GM21515 (cell line): ENCODE measurements around the gene VASN.
"Not testable (repeated sequence)": the region's sequence is repeated elsewhere in the genome, so short reads cannot be mapped to it uniquely, and the experiment has no call there.

Source experiments
- ATAC-seq: cut with Tn5 transposase; IDR thresholded peaks from one replicate; pipeline ENCODE4 v1.9.1; 2021; ENCODE audit not compliant: unreplicated experiment

VASN gene

GRCh38 chr16:4336701-4337539 lies 34.7 kb upstream of the VASN start:
- ATAC-seq: no peak

- no peak for ATAC-seq
These were observed 34.0 kb upstream of the VASN start for GRCh38 chr16:4337540-4338088.

- ATAC-seq: no peak
These were observed 33.5 kb upstream of the VASN start for GRCh38 chr16:4338125-4338582.

GRCh38 chr16:4338712-4339299 lies 32.8 kb upstream of the VASN start:
- ATAC-seq: no peak

GRCh38 chr16:4339455-4339854 lies 32.2 kb upstream of the VASN start:
- no peak for ATAC-seq

GRCh38 chr16:4339909-4340308 lies 31.7 kb upstream of the VASN start:
- no peak for ATAC-seq

GRCh38 chr16:4340443-4340842 lies 31.2 kb upstream of the VASN start:
- no peak for ATAC-seq

GRCh38 chr16:4341250-4341649 lies 30.4 kb upstream of the VASN start:
- ATAC-seq: no peak

- no peak for ATAC-seq
These were observed 28.5 kb upstream of the VASN start for GRCh38 chr16:4342866-4343744.

- not testable (repeated sequence) for ATAC-seq
These were observed 27.2 kb upstream of the VASN start for GRCh38 chr16:4344300-4344982.

- no peak for ATAC-seq
These were observed 26.4 kb upstream of the VASN start for GRCh38 chr16:4344983-4345835.

GRCh38 chr16:4345836-4346781 lies 25.5 kb upstream of the VASN start:
- ATAC-seq: no peak

- ATAC-seq: no peak
These were observed 24.6 kb upstream of the VASN start for GRCh38 chr16:4347010-4347409.

GRCh38 chr16:4347765-4348509 lies 23.7 kb upstream of the VASN start:
- no peak for ATAC-seq

GRCh38 chr16:4349332-4349731 lies 22.3 kb upstream of the VASN start:
- ATAC-seq: no peak

- peak; percentile 8 for ATAC-seq
These were observed 21.3 kb upstream of the VASN start for GRCh38 chr16:4350365-4350786.

GRCh38 chr16:4350787-4351659 lies 20.6 kb upstream of the VASN start, which contains the start of gene PAM16:
TSS of gene PAM16 (minus strand) at chr16:4351321. CDS start at chr16:4351234, 87 bp downstream.
- peak; percentile 83 for ATAC-seq
